ENCODE results near the gene RAB4A.
"Not testable (repeated sequence)": the region's sequence is repeated elsewhere in the genome, so short reads cannot be mapped to it uniquely, and the experiment has no call there.

Gene RAB4A

GRCh38 chr1:229291686-229292085 is 20.8 kb downstream of the RAB4A start:
- not testable (repeated sequence) for H3K27ac ChIP-seq; DNase-seq (ENCODE audit: low read depth, low spot score)

GRCh38 chr1:229293528-229294204 is 22.8 kb downstream of the RAB4A start:
- no peak for DNase-seq (ENCODE audit: low read depth, low spot score)
- no peak overlapping the region for H3K27ac ChIP-seq

- peak overlapping the region; percentile 61 for H3K27ac ChIP-seq
- no peak for DNase-seq (ENCODE audit: low read depth, low spot score)
Measured at GRCh38 chr1:229295745-229296144, 24.8 kb downstream of the RAB4A start.

GRCh38 chr1:229296541-229296941 is 25.6 kb downstream of the RAB4A start:
- peak; percentile 24 for DNase-seq (ENCODE audit: low read depth, low spot score)
- peak overlapping the region; percentile 61 for H3K27ac ChIP-seq

GRCh38 chr1:229297746-229298145 is 26.8 kb downstream of the RAB4A start:
- no peak for DNase-seq (ENCODE audit: low read depth, low spot score)
- no peak overlapping the region for H3K27ac ChIP-seq

GRCh38 chr1:229298420-229298819 is 27.5 kb downstream of the RAB4A start:
- DNase-seq (ENCODE audit: low read depth, low spot score) = no peak
- H3K27ac ChIP-seq = no peak overlapping the region

- no peak overlapping the region for H3K27ac ChIP-seq
- no peak for DNase-seq (ENCODE audit: low read depth, low spot score)
Measured at GRCh38 chr1:229298887-229299503, 28.1 kb downstream of the RAB4A start.

- no peak for DNase-seq (ENCODE audit: low read depth, low spot score)
- H3K27ac ChIP-seq = no peak overlapping the region
Measured at GRCh38 chr1:229300099-229300757, 29.3 kb downstream of the RAB4A start.

GRCh38 chr1:229302740-229303139 is 31.8 kb downstream of the RAB4A start:
- no peak overlapping the region for H3K27ac ChIP-seq
- DNase-seq (ENCODE audit: low read depth, low spot score) = no peak

- no peak for DNase-seq (ENCODE audit: low read depth, low spot score)
- H3K27ac ChIP-seq = no peak overlapping the region
Measured at GRCh38 chr1:229303855-229304254, 32.9 kb downstream of the RAB4A start.

GRCh38 chr1:229305392-229305791 is 34.5 kb downstream of the RAB4A start:
- DNase-seq (ENCODE audit: low read depth, low spot score) = no peak
- no peak overlapping the region for H3K27ac ChIP-seq

- no peak for DNase-seq (ENCODE audit: low read depth, low spot score)
- no peak overlapping the region for H3K27ac ChIP-seq
Measured at GRCh38 chr1:229309074-229309473, 38.2 kb downstream of the RAB4A start.

GRCh38 chr1:229309684-229310083 is 38.8 kb downstream of the RAB4A start:
- no peak overlapping the region for H3K27ac ChIP-seq
- no peak for DNase-seq (ENCODE audit: low read depth, low spot score)

GRCh38 chr1:229310833-229311232 is 39.9 kb downstream of the RAB4A start:
- DNase-seq (ENCODE audit: low read depth, low spot score) = no peak
- no peak overlapping the region for H3K27ac ChIP-seq

GRCh38 chr1:229316166-229316565 is 45.3 kb downstream of the RAB4A start:
- no peak for DNase-seq (ENCODE audit: low read depth, low spot score)
- H3K27ac ChIP-seq = no peak overlapping the region

- no peak for DNase-seq (ENCODE audit: low read depth, low spot score)
- no peak overlapping the region for H3K27ac ChIP-seq
Measured at GRCh38 chr1:229318056-229318455, 47.1 kb downstream of the RAB4A start.

- DNase-seq (ENCODE audit: low read depth, low spot score) = no peak
- no peak overlapping the region for H3K27ac ChIP-seq
Measured at GRCh38 chr1:229319487-229319886, 48.6 kb downstream of the RAB4A start.

GRCh38 chr1:229323201-229323600 is 52.3 kb downstream of the RAB4A start:
- no peak for DNase-seq (ENCODE audit: low read depth, low spot score)
- H3K27ac ChIP-seq = no peak overlapping the region

- no peak overlapping the region for H3K27ac ChIP-seq
- no peak for DNase-seq (ENCODE audit: low read depth, low spot score)
Measured at GRCh38 chr1:229323885-229324553, 53.1 kb downstream of the RAB4A start.

GRCh38 chr1:229325401-229325800 is 54.5 kb downstream of the RAB4A start:
- no peak overlapping the region for H3K27ac ChIP-seq
- no peak for DNase-seq (ENCODE audit: low read depth, low spot score)

GRCh38 chr1:229325853-229326487 is 55.1 kb downstream of the RAB4A start:
- no peak overlapping the region for H3K27ac ChIP-seq

More at GRCh38 chr1:229325853-229326487, 55.1 kb downstream of the RAB4A start:
- DNase-seq (ENCODE audit: low read depth, low spot score) = no peak
